H1 (cell line): ENCODE measurements around the gene APOA4. TPM values are rescaled to one million over a fixed set of nuclear protein-coding genes. Genes with fewer than 3 reads are reported as not detected.

Source experiments
- ASH2L ChIP-seq: fragments of 200-600, 300-600 bp; sonication (generic); IDR thresholded peaks from one replicate; pipeline ENCODE4 v1.7.1; 2017; ENCODE audit warnings: low read length
- BCL11A ChIP-seq, 2 experiments: IDR thresholded peaks; one replicate each; pipeline ENCODE4 v1.6.1; 2011; ENCODE audit warnings: low read depth in 2 of 2, low read length in 2 of 2, mild to moderate bottlenecking in 2 of 2
- CBX5 ChIP-seq: fragments of 300-800, 300-1000 bp; sonication (generic); IDR thresholded peaks from 2 replicates; pipeline ENCODE4 v1.7.1; 2016; ENCODE audit warnings: antibody characterized with exemption, low read length, low read depth
- CBX8 ChIP-seq: fragments of 300-800, 300-1000 bp; sonication (generic); IDR thresholded peaks from 2 replicates; pipeline ENCODE4 v1.7.1; 2016; ENCODE audit warnings: low read depth, low read length, borderline replicate concordance
- CEBPB ChIP-seq: IDR thresholded peaks from 2 replicates; pipeline ENCODE4 v1.6.1; 2012; ENCODE audit warnings: low read depth, low read length
- CHD1 ChIP-seq: IDR thresholded peaks from 2 replicates; pipeline ENCODE4 v1.6.1; 2012; ENCODE audit warnings: low read depth, low read length, improper control_type of control experiment
- CTBP2 ChIP-seq: IDR thresholded peaks from 2 replicates; pipeline ENCODE4 v1.7.0; 2011; ENCODE audit warnings: borderline replicate concordance, mild to moderate bottlenecking, moderate library complexity, mixed read lengths, low read length; ENCODE audit not compliant: insufficient read depth, insufficient read length
- EGR1 ChIP-seq: IDR thresholded peaks from 2 replicates; pipeline ENCODE4 v1.6.1; 2011; ENCODE audit warnings: low read depth, low read length, borderline replicate concordance
- EP300 ChIP-seq, 2 experiments: IDR thresholded peaks; 1 replicate in 1 of 2; 2 replicates in 1 of 2; pipeline ENCODE4 v1.6.1; 2011 to 2012; ENCODE audit warnings: low read depth in 2 of 2, low read length in 2 of 2, mild to moderate bottlenecking in 2 of 2, borderline replicate concordance in 1 of 2, inconsistent platforms in 1 of 2, moderate library complexity in 1 of 2
- GABPA ChIP-seq: IDR thresholded peaks from 2 replicates; pipeline ENCODE4 v1.6.1; 2011; ENCODE audit warnings: mild to moderate bottlenecking, low read length, moderate library complexity, borderline replicate concordance; ENCODE audit not compliant: insufficient read depth
- HDAC6 ChIP-seq: IDR thresholded peaks from one replicate; pipeline ENCODE4 v1.7.1; 2012; ENCODE audit warnings: low read depth, mild to moderate bottlenecking, inconsistent platforms, low read length, moderate library complexity
- KDM5A ChIP-seq: fragments of 200-600 bp; IDR thresholded peaks from 2 replicates; pipeline ENCODE4 v1.7.1; 2012; ENCODE audit warnings: mild to moderate bottlenecking, low read length, inconsistent platforms, mixed read lengths
- PHF8 ChIP-seq: fragments of 200-600 bp; sonication (generic); conservative IDR thresholded peaks from 2 replicates; pipeline ENCODE4 v1.7.1; 2012; ENCODE audit warnings: low read depth, mild to moderate bottlenecking, inconsistent platforms, low read length, moderate library complexity
- POU5F1 ChIP-seq: IDR thresholded peaks from 2 replicates; pipeline ENCODE4 v1.6.1; 2011; ENCODE audit warnings: low read depth, mild to moderate bottlenecking, low read length, moderate library complexity
- RBBP5 ChIP-seq: IDR thresholded peaks from 2 replicates; pipeline ENCODE4 v1.7.1; 2012; ENCODE audit warnings: low read depth, mild to moderate bottlenecking, inconsistent platforms, low read length, moderate library complexity, borderline replicate concordance
- RFX5 ChIP-seq: IDR thresholded peaks from 2 replicates; pipeline ENCODE4 v1.6.1; 2011; ENCODE audit warnings: low read depth, low read length, improper control_type of control experiment, borderline replicate concordance
- SP1 ChIP-seq: IDR thresholded peaks from 2 replicates; pipeline ENCODE4 v1.6.1; 2011; ENCODE audit warnings: low read depth, low read length
- SRF ChIP-seq: IDR thresholded peaks from 2 replicates; pipeline ENCODE4 v1.6.1; 2011; ENCODE audit warnings: mild to moderate bottlenecking, low read depth, low read length, moderate library complexity
- SUZ12 ChIP-seq: fragments of 200-600 bp; sonication (generic); IDR thresholded peaks from 2 replicates; pipeline ENCODE4 v1.6.1; 2012; ENCODE audit warnings: mild to moderate bottlenecking, inconsistent platforms, low read length, moderate library complexity, mixed read lengths
- polyA plus RNA-seq, 7 experiments: library from polyadenylated mRNA; depleted of rRNA in 3 of 7; stranded (reverse) in 5 of 7; unstranded in 2 of 7; fragments of >200 nt in 5 of 7; fragments of 200-250 nt in 2 of 7; gene quantifications; 1 replicate in 5 of 7; 2 replicates in 1 of 7; 4 replicates in 1 of 7; pipeline versions ENCODE4 v1.2.1 to v1.2.3, GENCODE V29; 2011 to 2013; ENCODE audit warnings: missing spikeins in 2 of 7, mixed read lengths in 2 of 7
- total RNA-seq: library from RNA; stranded (reverse); fragmentation: NEBNext Ultra II Directional; extraction: Animal tissue kit (Norgen Biotek cat#: 25700); gene quantifications from 2 replicates; pipeline ENCODE4 v1.2.1, GENCODE V29; 2021
- TF ChIP-seq, protein P1 (sequence below): IDR thresholded peaks from 2 replicates; pipeline ENCODE4 v1.6.1; 2012; ENCODE audit warnings: low read length, inconsistent platforms
- TF ChIP-seq, protein P2 (sequence below): IDR thresholded peaks from 2 replicates; pipeline ENCODE4 v1.6.1; 2011; ENCODE audit warnings: low read depth, mild to moderate bottlenecking, low read length; ENCODE audit not compliant: insufficient read depth
- TF ChIP-seq, protein P3 (sequence below): IDR thresholded peaks from 2 replicates; pipeline ENCODE4 v1.6.1; 2012; ENCODE audit warnings: inconsistent platforms

The APOA4 gene
- total and polyA plus RNA-seq, 2 of the 8 experiments (the other 6 are each of a cell fraction or from before 2014, with no cell fraction given) = not detected

DNA sequence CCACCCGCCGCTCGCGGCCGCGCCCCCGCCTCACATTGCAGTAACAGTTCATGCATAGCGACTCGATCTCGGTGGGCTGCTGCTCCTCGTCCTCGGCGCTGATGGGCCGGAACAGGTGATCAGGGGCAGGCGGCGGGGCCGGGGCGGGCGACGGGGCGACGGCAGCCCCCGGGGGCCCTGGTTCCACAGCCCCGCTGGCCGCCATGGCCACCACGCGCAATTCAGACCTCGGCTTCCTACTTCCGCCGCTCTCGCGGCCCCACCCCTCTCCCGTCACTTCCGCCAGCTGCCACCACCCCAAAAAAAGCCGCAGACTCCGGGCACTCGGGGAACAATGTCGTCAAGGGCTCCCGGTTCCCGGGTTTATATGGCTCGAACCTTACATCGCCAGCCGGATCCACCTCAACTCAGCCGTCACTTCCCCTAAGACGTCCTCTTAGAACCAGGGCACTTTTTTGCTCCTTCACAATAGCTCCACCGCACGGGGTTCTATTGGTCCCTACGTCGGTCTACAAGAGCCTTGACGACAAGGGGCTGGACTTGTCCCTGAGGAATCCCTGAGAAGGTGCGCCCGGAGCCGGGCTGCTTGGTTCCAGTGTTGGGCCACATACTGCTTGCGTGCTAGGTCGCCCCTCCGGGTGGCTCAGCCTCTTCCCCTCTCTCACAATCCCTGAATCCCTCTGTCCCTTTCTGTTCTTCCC, 35.2 kb downstream of the APOA4 start, which contains the start of gene ZPR1 (continued):
- TF ChIP-seq CBX5 (no peak), SP1 (0 out of 2 replicates have a peak, but pooled peaks have one; percentile 7), PHF8 (peak; percentile 96), POU5F1 (no peak), EP300 (IDR thresholded peaks at IDR 0.05; ENCODE audit: borderline replicate concordance in 1 of 2, low read depth in 2 of 2, low read length in 2 of 2) (no peak), CHD1 (no peak), KDM5A (0 out of 2 replicates have a peak, but pooled peaks have one; percentile 14), RFX5 (no peak), GABPA (peak; percentile 84; the same call in 1 of the 2 replicates), HDAC6 (no peak), SRF (no peak), SUZ12 (no peak), RBBP5 (0 out of 2 replicates have a peak, but pooled peaks have one; percentile 25), CBX8 (no peak), CEBPB (no peak), EGR1 (no peak), ASH2L (peak; percentile 55), BCL11A (IDR thresholded peaks at IDR 0.05; ENCODE audit: low read depth in 2 of 2, low read length in 2 of 2) (no peak), CTBP2 (no peak)
- TF ChIP-seq, protein P1, sequence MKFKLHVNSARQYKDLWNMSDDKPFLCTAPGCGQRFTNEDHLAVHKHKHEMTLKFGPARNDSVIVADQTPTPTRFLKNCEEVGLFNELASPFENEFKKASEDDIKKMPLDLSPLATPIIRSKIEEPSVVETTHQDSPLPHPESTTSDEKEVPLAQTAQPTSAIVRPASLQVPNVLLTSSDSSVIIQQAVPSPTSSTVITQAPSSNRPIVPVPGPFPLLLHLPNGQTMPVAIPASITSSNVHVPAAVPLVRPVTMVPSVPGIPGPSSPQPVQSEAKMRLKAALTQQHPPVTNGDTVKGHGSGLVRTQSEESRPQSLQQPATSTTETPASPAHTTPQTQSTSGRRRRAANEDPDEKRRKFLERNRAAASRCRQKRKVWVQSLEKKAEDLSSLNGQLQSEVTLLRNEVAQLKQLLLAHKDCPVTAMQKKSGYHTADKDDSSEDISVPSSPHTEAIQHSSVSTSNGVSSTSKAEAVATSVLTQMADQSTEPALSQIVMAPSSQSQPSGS = no peak
- TF ChIP-seq, protein P2, sequence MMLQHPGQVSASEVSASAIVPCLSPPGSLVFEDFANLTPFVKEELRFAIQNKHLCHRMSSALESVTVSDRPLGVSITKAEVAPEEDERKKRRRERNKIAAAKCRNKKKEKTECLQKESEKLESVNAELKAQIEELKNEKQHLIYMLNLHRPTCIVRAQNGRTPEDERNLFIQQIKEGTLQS = no peak
- TF ChIP-seq, protein P3, sequence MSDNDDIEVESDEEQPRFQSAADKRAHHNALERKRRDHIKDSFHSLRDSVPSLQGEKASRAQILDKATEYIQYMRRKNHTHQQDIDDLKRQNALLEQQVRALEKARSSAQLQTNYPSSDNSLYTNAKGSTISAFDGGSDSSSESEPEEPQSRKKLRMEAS = peak; percentile 53
